Lung (tissue), 12 donors: Measurements from ENCODE around the gene POMT2. TPM values are rescaled to one million over a fixed set of nuclear protein-coding genes. Genes with fewer than 3 reads are reported as not detected.

Experiments
- ATAC-seq: fragments of 200-7000 bp; cut with Tn5 transposase; one replicate; pipeline ENCODE4 v1.9.1; 2020; ENCODE audit warnings: moderate number of reproducible peaks; ENCODE audit not compliant: insufficient read depth, low FRiP score
- DNase-seq, 3 donors: peaks; one replicate each; pipeline ENCODE4 v3.0.0-alpha.2; 2013 to 2017
- H3K27ac ChIP-seq, 2 donors: one replicate each; pipeline ENCODE4 v1.5.1; 2013; ENCODE audit warnings: mild to moderate bottlenecking in 2 of 2, moderate library complexity in 2 of 2, control low read depth in 1 of 2, inconsistent platforms in 1 of 2, low read depth in 1 of 2, low read length in 1 of 2
- H3K27me3 ChIP-seq, 3 donors: one replicate each; pipeline ENCODE4 v1.5.1; 2013; ENCODE audit warnings: low read length in 2 of 3; ENCODE audit not compliant: control insufficient read depth in 3 of 3, insufficient read depth in 3 of 3
- H3K36me3 ChIP-seq, 4 donors: one replicate each; pipeline ENCODE4 v1.5.1; 2013; ENCODE audit warnings: low read length in 4 of 4, mild to moderate bottlenecking in 1 of 4, moderate library complexity in 1 of 4; ENCODE audit not compliant: control insufficient read depth in 4 of 4, insufficient read depth in 4 of 4
- H3K4me1 ChIP-seq, 5 donors: one replicate each; pipeline ENCODE4 v1.5.1; 2013; ENCODE audit warnings: low read length in 5 of 5, mild to moderate bottlenecking in 2 of 5, moderate library complexity in 1 of 5; ENCODE audit not compliant: control insufficient read depth in 5 of 5, insufficient read depth in 5 of 5
- H3K4me3 ChIP-seq: one replicate; pipeline ENCODE4 v1.5.1; 2013; ENCODE audit warnings: mild to moderate bottlenecking, control low read depth, moderate library complexity
- H3K9ac ChIP-seq, 2 donors: one replicate each; pipeline ENCODE4 v1.5.1; 2013; ENCODE audit warnings: low read length in 2 of 2, control low read depth in 1 of 2; ENCODE audit not compliant: insufficient read depth in 1 of 2
- H3K9me3 ChIP-seq, 4 donors: one replicate each; pipeline ENCODE4 v1.5.1; 2013; ENCODE audit warnings: low read length in 3 of 4, mild to moderate bottlenecking in 1 of 4, moderate library complexity in 1 of 4; ENCODE audit not compliant: control insufficient read depth in 4 of 4, insufficient read depth in 3 of 4
- CTCF ChIP-seq: IDR thresholded peaks from 2 replicates; pipeline ENCODE4 v1.5.1; 2012; ENCODE audit warnings: mild to moderate bottlenecking; ENCODE audit errors: control extremely low read depth, extremely low read depth
- WGBS, 2 donors: extraction: QIAGEN DNeasy Blood & Tissue Kit; methylation state at CpG; one replicate each; pipeline ENCODE4 v1.1.7; 2013; 5-methylcytosine and 5-hydroxymethylcytosine counted together
- polyA plus RNA-seq, 2 donors: library from polyadenylated mRNA; stranded (reverse); fragments of 200-250 nt; gene quantifications; one replicate each; pipeline ENCODE4 v1.2.1, GENCODE V29; 2013
- total RNA-seq, 2 donors: library from RNA; depleted of rRNA in 1 of 2; stranded (reverse); fragments of >200 nt in 1 of 2; gene quantifications; one replicate each; pipeline ENCODE4 v1.2.1, GENCODE V29; 2014 to 2021
- donor health status: control.
- donor health status: control.
- donor health status: Bipolar disorder and iron deficiency.
- donor health status: healthy.
- donor health status: DM: yes; HTN: yes; CAD: no.

Gene POMT2
- total and polyA plus RNA-seq, 4 donors = 10.0 to 43.1 (median 14.2) TPM

GRCh38 chr14:77327111-77327510, 6.4 kb upstream of the POMT2 start:
- H3K9me3 ChIP-seq = no peaks in the 10 kb centered on the region
- H3K9ac ChIP-seq = no peak overlapping the region
- H3K36me3 ChIP-seq = peaks cover 0 to 1% (median 0%) of the 10 kb centered on the region in 4 donors
- no peaks in the 10 kb centered on the region for H3K27me3 ChIP-seq
- H3K4me3 ChIP-seq = no peak overlapping the region
- no peak for TF ChIP-seq CTCF
- peaks cover 0 to 4% (median 3%) of the 10 kb centered on the region in 5 donors for H3K4me1 ChIP-seq
- WGBS, 2 donors = 98 to 100% methylated on average over 1 of the region's 1 CpG
- no peak for ATAC-seq
- no peak overlapping the region for H3K27ac ChIP-seq
- no peak for DNase-seq

- no peak for ATAC-seq
- no peaks in the 10 kb centered on the region for H3K27me3 ChIP-seq
- WGBS, 2 donors = 95 to 98% methylated on average over 3 of the region's 3 CpGs
These were observed 5.0 kb upstream of the POMT2 start for GRCh38 chr14:77325746-77326094.

GRCh38 chr14:77324816-77325745, 4.4 kb upstream of the POMT2 start:
- Histone ChIP-seq H3K4me1 (peaks cover 0 to 8% (median 5%) of the 10 kb centered on the region in 5 donors), H3K27me3 (no peaks in the 10 kb centered on the region), H3K9ac (no peak overlapping the region), H3K9me3 (no peaks in the 10 kb centered on the region), H3K27ac (no peak overlapping the region), H3K4me3 (no peak overlapping the region), H3K36me3 (peaks cover 0 to 2% (median under 1%) of the 10 kb centered on the region in 4 donors)
- 84 to 89% methylated on average over 11 of the region's 11 CpGs for WGBS, 2 donors
- ATAC-seq = no peak
- DNase-seq = no peak
- no peak for TF ChIP-seq CTCF

More at GRCh38 chr14:77325746-77326094, 5.0 kb upstream of the POMT2 start:
- H3K27ac ChIP-seq = no peak overlapping the region
- peaks cover 0 to 8% (median 5%) of the 10 kb centered on the region in 5 donors for H3K4me1 ChIP-seq
- TF ChIP-seq CTCF = no peak
- no peak overlapping the region for H3K9ac ChIP-seq
- DNase-seq = no peak
- H3K36me3 ChIP-seq = peaks cover 0 to 2% (median under 1%) of the 10 kb centered on the region in 4 donors
- no peaks in the 10 kb centered on the region for H3K9me3 ChIP-seq
- H3K4me3 ChIP-seq = no peak overlapping the region
